ENCODE data around the gene ING3. TPM values are rescaled to one million over a fixed set of nuclear protein-coding genes. Genes with fewer than 3 reads are reported as not detected.

The ING3 gene
- total RNA-seq, 1 experiment from 2014 or later = 23.1 TPM

DNA sequence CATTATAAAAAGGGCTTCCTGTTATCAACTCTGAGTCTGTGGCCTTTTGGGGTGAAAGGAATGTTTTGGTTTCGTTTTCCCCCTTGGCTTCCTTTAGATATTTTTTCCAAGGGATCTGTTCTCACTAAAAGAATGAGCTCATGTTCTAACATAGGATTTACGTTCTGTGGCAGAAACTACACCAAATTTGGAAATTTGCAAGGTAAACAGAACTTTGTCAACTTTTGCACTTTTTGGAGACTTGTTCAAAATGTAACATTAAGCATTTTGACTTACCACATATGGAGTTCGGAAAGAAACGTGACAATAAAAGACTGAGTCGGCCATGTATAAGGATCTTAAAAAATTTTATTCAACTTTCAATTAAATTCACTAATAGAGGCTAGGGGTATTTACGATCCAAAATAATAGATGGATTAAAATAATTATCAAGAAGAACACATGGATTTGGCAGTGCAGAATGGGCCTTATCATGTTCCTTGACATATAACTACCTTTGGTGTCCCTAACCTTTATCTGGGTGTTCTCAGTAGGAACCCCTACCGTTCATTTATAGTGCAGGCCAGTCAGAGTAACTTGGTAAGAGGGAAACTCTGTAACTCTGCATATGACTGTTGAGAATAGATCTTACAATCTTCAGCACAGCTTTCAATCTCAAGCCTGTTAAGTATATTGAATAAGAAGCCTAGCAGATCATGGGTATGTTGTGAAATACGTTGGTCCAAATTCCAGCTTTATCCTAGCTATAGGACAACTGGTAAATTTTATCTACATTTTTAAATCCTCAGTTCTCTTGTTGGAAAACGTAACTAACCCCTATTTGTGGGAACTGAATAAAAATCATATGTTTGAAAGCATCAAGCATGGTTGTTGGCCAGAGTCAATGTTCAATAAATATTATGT, 49.8 kb downstream of the ING3 start:
- H3K14ac ChIP-seq (ENCODE audit: insufficient read depth, low read length) = no peak overlapping the region
- Mint-ChIP-seq H3K27ac (no peak overlapping the region), H3K27me3 (ENCODE audit: low read depth) (no peaks in the 10 kb centered on the region), H3K4me3 (no peak overlapping the region), H3K9me3 (no peaks in the 10 kb centered on the region), H3K36me3 (ENCODE audit: insufficient read depth in 1 of 3, low read depth in 3 of 3) (no peaks in the 10 kb centered on the region), H3K4me1 (peaks cover 7 to 9% of the 10 kb centered on the region in 2 experiments)
- H2BK15ac ChIP-seq (ENCODE audit: low read depth, low read length) = no peak overlapping the region
- no peak overlapping the region for H2BK5ac ChIP-seq (ENCODE audit: insufficient read length, low read length)
- no peak overlapping the region for H2AK5ac ChIP-seq (ENCODE audit: insufficient read length, low read length)
- no peak overlapping the region for H3K27ac ChIP-seq (ENCODE audit: insufficient read length, low read depth, low read length)
- no peak overlapping the region for H3K9ac ChIP-seq (ENCODE audit: extremely low read depth, insufficient read length, low read length)
- no peaks in the 10 kb centered on the region for H3K79me2 ChIP-seq (ENCODE audit: insufficient read depth, low read length)
- DNase-seq = no peak
- no peaks in the 10 kb centered on the region for H3K27me3 ChIP-seq (ENCODE audit: insufficient read depth, low read length)
- TF ChIP-seq, protein P1, sequence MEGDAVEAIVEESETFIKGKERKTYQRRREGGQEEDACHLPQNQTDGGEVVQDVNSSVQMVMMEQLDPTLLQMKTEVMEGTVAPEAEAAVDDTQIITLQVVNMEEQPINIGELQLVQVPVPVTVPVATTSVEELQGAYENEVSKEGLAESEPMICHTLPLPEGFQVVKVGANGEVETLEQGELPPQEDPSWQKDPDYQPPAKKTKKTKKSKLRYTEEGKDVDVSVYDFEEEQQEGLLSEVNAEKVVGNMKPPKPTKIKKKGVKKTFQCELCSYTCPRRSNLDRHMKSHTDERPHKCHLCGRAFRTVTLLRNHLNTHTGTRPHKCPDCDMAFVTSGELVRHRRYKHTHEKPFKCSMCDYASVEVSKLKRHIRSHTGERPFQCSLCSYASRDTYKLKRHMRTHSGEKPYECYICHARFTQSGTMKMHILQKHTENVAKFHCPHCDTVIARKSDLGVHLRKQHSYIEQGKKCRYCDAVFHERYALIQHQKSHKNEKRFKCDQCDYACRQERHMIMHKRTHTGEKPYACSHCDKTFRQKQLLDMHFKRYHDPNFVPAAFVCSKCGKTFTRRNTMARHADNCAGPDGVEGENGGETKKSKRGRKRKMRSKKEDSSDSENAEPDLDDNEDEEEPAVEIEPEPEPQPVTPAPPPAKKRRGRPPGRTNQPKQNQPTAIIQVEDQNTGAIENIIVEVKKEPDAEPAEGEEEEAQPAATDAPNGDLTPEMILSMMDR (conservative IDR thresholded peaks at IDR 0.05) = no peak
- H3T11ph ChIP-seq (ENCODE audit: low read length) = no peak overlapping the region
- no peak overlapping the region for H4K8ac ChIP-seq (replicated peaks; ENCODE audit: insufficient read length, low read depth, low read length)
- peaks cover 2% of the 10 kb centered on the region; the same call in 1 of the 2 replicates for H3K4me1 ChIP-seq (ENCODE audit: insufficient read depth, low read length)
- no peaks in the 10 kb centered on the region for H3K9me3 ChIP-seq (ENCODE audit: control insufficient read depth, low read depth, low read length)
- H2AFZ ChIP-seq (ENCODE audit: low read length) = no peak overlapping the region
- H4K91ac ChIP-seq (ENCODE audit: insufficient read length, low read depth, low read length) = no peak overlapping the region
- no peak overlapping the region for H2BK12ac ChIP-seq (ENCODE audit: insufficient read length, low read depth, low read length)
- no peak overlapping the region for H3K18ac ChIP-seq (ENCODE audit: insufficient read length, low read depth, low read length)
- WGBS (ENCODE audit: extremely low coverage, insufficient read length, low lambda C conversion rate) = no CpG with 5 or more reads among the region's 9 CpGs
- no peak overlapping the region for H3K4me2 ChIP-seq (ENCODE audit: insufficient read depth, insufficient read length, low read length)
- H4K20me1 ChIP-seq (ENCODE audit: control insufficient read depth, insufficient read depth, insufficient read length) = no peaks in the 10 kb centered on the region
- H2BK20ac ChIP-seq (ENCODE audit: low read depth, low read length, poor library complexity, severe bottlenecking) = no peak overlapping the region
- H4K5ac ChIP-seq (ENCODE audit: insufficient read length, low read depth, low read length) = no peak overlapping the region
- no peaks in the 10 kb centered on the region for H3K79me1 ChIP-seq (ENCODE audit: insufficient read depth, low read depth, low read length, poor library complexity, severe bottlenecking)
- H3K23me2 ChIP-seq (ENCODE audit: insufficient read length, low read depth, low read length, poor library complexity, severe bottlenecking) = no peaks in the 10 kb centered on the region
- H3K23ac ChIP-seq (ENCODE audit: insufficient read length, low read depth, low read length) = no peak overlapping the region
- H3K56ac ChIP-seq (ENCODE audit: insufficient read length, low read depth, low read length) = no peak overlapping the region
- H2BK120ac ChIP-seq (ENCODE audit: low read depth, low read length, poor library complexity, severe bottlenecking) = no peak overlapping the region
- H3K4ac ChIP-seq (ENCODE audit: low read depth, low read length) = no peak overlapping the region
